Measurements from ENCODE around the gene PCDHA11. TPM values are rescaled to one million over a fixed set of nuclear protein-coding genes. Genes with fewer than 3 reads are reported as not detected.

PCDHA11 gene
- 0.04 to 0.08 TPM (median 0.06 TPM) in 4 of 5 replicates, not detected in the other for total RNA-seq (2022; extraction: Qiagen RNA extraction)

GRCh38 chr5:140868721-140869554 is at the start of gene PCDHA11:
TSS of gene PCDHA11 (plus strand) at chr5:140868957. CDS start at chr5:140869104, 147 bp downstream.

GRCh38 chr5:140821375-140822280 is 47.1 kb upstream of the PCDHA11 start, which contains the start of gene PCDHA5:
TSS of gene PCDHA5 (plus strand) at chr5:140821613.

GRCh38 chr5:140827704-140828361 is 40.9 kb upstream of the PCDHA11 start, which contains the start of gene PCDHA6:
TSS of gene PCDHA6 (plus strand) at chr5:140827960. CDS start at chr5:140828092, 132 bp downstream.

GRCh38 chr5:140833993-140834392 is 34.8 kb upstream of the PCDHA11 start, which contains the start of gene PCDHA7:
TSS of gene PCDHA7 (plus strand) at chr5:140834269. CDS start at chr5:140834384, 115 bp downstream.

GRCh38 chr5:140840978-140841962 is 27.5 kb upstream of the PCDHA11 start, which contains the start of gene PCDHA8:
TSS of gene PCDHA8 (plus strand) at chr5:140841187. CDS start at chr5:140841322, 135 bp downstream.

GRCh38 chr5:140848139-140849102 is 20.3 kb upstream of the PCDHA11 start, which contains the start of gene PCDHA9:
TSS of gene PCDHA9 (plus strand) at chr5:140848382. CDS start at chr5:140848496, 114 bp downstream.

GRCh38 chr5:140855772-140856674 is 12.7 kb upstream of the PCDHA11 start, which contains the start of gene PCDHA10:
TSS of gene PCDHA10 (plus strand) at chr5:140855897. CDS start at chr5:140856049, 152 bp downstream.

GRCh38 chr5:140875085-140876065 is 6.6 kb downstream of the PCDHA11 start, which contains the start of gene PCDHA12:
TSS of gene PCDHA12 (plus strand) at chr5:140875308. CDS start at chr5:140875473, 165 bp downstream.

GRCh38 chr5:140881889-140882590 is 13.3 kb downstream of the PCDHA11 start, which contains the start of gene PCDHA13:
TSS of gene PCDHA13 (plus strand) at chr5:140882124. CDS start at chr5:140882269, 145 bp downstream.

Other genes with a start within 250 kb of the PCDHA11 start
- 3.4 to 4.7 TPM (median 4.3 TPM) in 5 replicates for gene CD14, start 235.8 kb upstream of the PCDHA11 start, total RNA-seq (2022; extraction: Qiagen RNA extraction)
- gene TMCO6, start 229.5 kb upstream of the PCDHA11 start, total RNA-seq (2022; extraction: Qiagen RNA extraction) = 8.4 to 14.4 TPM (median 13.0 TPM) in 5 replicates
- 113 to 119 TPM (median 117 TPM) in 5 replicates for gene NDUFA2, start 221.3 kb upstream of the PCDHA11 start, total RNA-seq (2022; extraction: Qiagen RNA extraction)
- 86.3 to 123 TPM (median 89.1 TPM) in 5 replicates for gene IK, start 221.1 kb upstream of the PCDHA11 start, total RNA-seq (2022; extraction: Qiagen RNA extraction)
- gene WDR55, start 204.1 kb upstream of the PCDHA11 start, total RNA-seq (2022; extraction: Qiagen RNA extraction) = 27.2 to 30.4 TPM (median 27.7 TPM) in 5 replicates
- 0.66 to 1.0 TPM (median 0.88 TPM) in 5 replicates for gene DND1, start 195.4 kb upstream of the PCDHA11 start, total RNA-seq (2022; extraction: Qiagen RNA extraction)
- 70.9 to 83.6 TPM (median 77.9 TPM) in 5 replicates for gene HARS1, start 177.6 kb upstream of the PCDHA11 start, total RNA-seq (2022; extraction: Qiagen RNA extraction)
- gene HARS2, start 177.5 kb upstream of the PCDHA11 start, total RNA-seq (2022; extraction: Qiagen RNA extraction) = 34.5 to 42.6 TPM (median 36.4 TPM) in 5 replicates
- gene ZMAT2, start 168.5 kb upstream of the PCDHA11 start, total RNA-seq (2022; extraction: Qiagen RNA extraction) = 80.7 to 116 TPM (median 88.0 TPM) in 5 replicates
- 0.06 to 0.23 TPM (median 0.14 TPM) in 5 replicates for gene PCDHA1, start 82.8 kb upstream of the PCDHA11 start, total RNA-seq (2022; extraction: Qiagen RNA extraction)
- 0.10 TPM in 1 of 5 replicates, not detected in the others for gene PCDHA2, start 74.1 kb upstream of the PCDHA11 start, total RNA-seq (2022; extraction: Qiagen RNA extraction)
- 0.71 to 1.1 TPM (median 0.99 TPM) in 5 replicates for gene PCDHA3, start 67.9 kb upstream of the PCDHA11 start, total RNA-seq (2022; extraction: Qiagen RNA extraction)
- 1.5 to 1.8 TPM (median 1.7 TPM) in 5 replicates for gene PCDHA4, start 61.9 kb upstream of the PCDHA11 start, total RNA-seq (2022; extraction: Qiagen RNA extraction)
- gene PCDHA5, start 47.3 kb upstream of the PCDHA11 start, total RNA-seq (2022; extraction: Qiagen RNA extraction) = 0.64 to 0.87 TPM (median 0.77 TPM) in 5 replicates
- 0.06 to 0.08 TPM in 2 of 5 replicates, not detected in the others for gene PCDHA6, start 41.0 kb upstream of the PCDHA11 start, total RNA-seq (2022; extraction: Qiagen RNA extraction)
- gene PCDHA7, start 34.7 kb upstream of the PCDHA11 start, total RNA-seq (2022; extraction: Qiagen RNA extraction) = 0.09 to 0.15 TPM (median 0.12 TPM) in 4 of 5 replicates, not detected in the other
- 0.05 to 0.07 TPM (median 0.06 TPM) in 4 of 5 replicates, not detected in the other for gene PCDHA8, start 27.8 kb upstream of the PCDHA11 start, total RNA-seq (2022; extraction: Qiagen RNA extraction)
- gene PCDHA9, start 20.6 kb upstream of the PCDHA11 start, total RNA-seq (2022; extraction: Qiagen RNA extraction) = 0.02 TPM in 1 of 5 replicates, not detected in the others
- 0.01 to 0.06 TPM (median 0.03 TPM) in 4 of 5 replicates, not detected in the other for gene PCDHA10, start 13.1 kb upstream of the PCDHA11 start, total RNA-seq (2022; extraction: Qiagen RNA extraction)
- 2.8 to 3.2 TPM (median 3.0 TPM) in 5 replicates for gene PCDHA12, start 6.4 kb downstream of the PCDHA11 start, total RNA-seq (2022; extraction: Qiagen RNA extraction)
- 0.05 to 0.06 TPM in 2 of 5 replicates, not detected in the others for gene PCDHA13, start 13.2 kb downstream of the PCDHA11 start, total RNA-seq (2022; extraction: Qiagen RNA extraction)
- 1.6 to 2.3 TPM (median 2.0 TPM) in 5 replicates for gene PCDHAC1, start 57.3 kb downstream of the PCDHA11 start, total RNA-seq (2022; extraction: Qiagen RNA extraction)
- gene PCDHAC2, start 97.5 kb downstream of the PCDHA11 start, total RNA-seq (2022; extraction: Qiagen RNA extraction) = 3.5 to 4.8 TPM (median 3.9 TPM) in 5 replicates
- gene PCDHB1, start 182.4 kb downstream of the PCDHA11 start, total RNA-seq (2022; extraction: Qiagen RNA extraction) = not detected in 5 replicates
- gene PCDHB2, start 225.7 kb downstream of the PCDHA11 start, total RNA-seq (2022; extraction: Qiagen RNA extraction) = 3.3 to 13.0 TPM (median 3.7 TPM) in 5 replicates
- 8.7 TPM in 1 of 5 replicates, not detected in the others for gene PCDHB3, start 231.5 kb downstream of the PCDHA11 start, total RNA-seq (2022; extraction: Qiagen RNA extraction)